ENCODE data around the gene ATP8A1.

DNA sequence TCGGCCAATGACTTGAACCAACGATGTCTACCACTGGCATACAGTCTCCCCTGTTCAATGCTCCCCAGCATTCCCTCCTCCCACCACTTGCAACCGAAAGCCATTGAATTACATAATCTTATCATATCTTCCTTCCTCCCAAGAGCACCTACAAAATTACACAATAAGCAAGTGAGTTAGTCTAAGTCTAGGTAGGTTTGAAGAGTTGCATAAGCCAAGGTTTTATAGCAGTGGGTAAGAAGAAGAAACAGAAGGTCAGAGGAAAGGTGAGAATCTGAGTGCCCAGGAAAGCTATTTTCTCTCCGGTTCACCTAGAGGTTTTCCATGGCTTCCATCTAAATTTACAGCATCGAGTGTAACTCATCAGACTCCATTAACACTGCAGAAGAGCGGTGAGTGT is 40.3 kb downstream of the ATP8A1 start:
- TF ChIP-seq NR3C1 (CRISPR knock-in tag; conservative IDR thresholded peaks at IDR 0.05; ENCODE audit: low read depth): no peak
- TF ChIP-seq ATF1 (CRISPR knock-in tag; IDR thresholded peaks at IDR 0.05): no peak
- TF ChIP-seq ETV6 (CRISPR knock-in tag; IDR thresholded peaks at IDR 0.05): no peak
- TF ChIP-seq JUN (CRISPR knock-in tag; IDR thresholded peaks at IDR 0.05): no peak
- TF ChIP-seq TEAD1 (CRISPR knock-in tag; IDR thresholded peaks at IDR 0.05): no peak
- TF ChIP-seq CTCF (IDR thresholded peaks at IDR 0.05): no peak
- TF ChIP-seq, protein P1, sequence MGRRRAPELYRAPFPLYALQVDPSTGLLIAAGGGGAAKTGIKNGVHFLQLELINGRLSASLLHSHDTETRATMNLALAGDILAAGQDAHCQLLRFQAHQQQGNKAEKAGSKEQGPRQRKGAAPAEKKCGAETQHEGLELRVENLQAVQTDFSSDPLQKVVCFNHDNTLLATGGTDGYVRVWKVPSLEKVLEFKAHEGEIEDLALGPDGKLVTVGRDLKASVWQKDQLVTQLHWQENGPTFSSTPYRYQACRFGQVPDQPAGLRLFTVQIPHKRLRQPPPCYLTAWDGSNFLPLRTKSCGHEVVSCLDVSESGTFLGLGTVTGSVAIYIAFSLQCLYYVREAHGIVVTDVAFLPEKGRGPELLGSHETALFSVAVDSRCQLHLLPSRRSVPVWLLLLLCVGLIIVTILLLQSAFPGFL (CRISPR knock-in tag; IDR thresholded peaks at IDR 0.05; ENCODE audit: borderline replicate concordance): no peak
- no peak for TF ChIP-seq ZNF263 (CRISPR knock-in tag; IDR thresholded peaks at IDR 0.05; ENCODE audit: low read depth)
